Heart left ventricle (tissue), 13 donors: Measurements from ENCODE around the gene SNAP29.

Experiments
- POLR2A ChIP-seq, 2 donors: fragments of 450-650 bp; IDR thresholded peaks; one replicate each; pipeline ENCODE4 v1.6.1; 2017; ENCODE audit warnings: antibody characterized with exemption in 2 of 2, mild to moderate bottlenecking in 2 of 2, moderate library complexity in 2 of 2
- TF ChIP-seq, protein P1 (sequence below), 12 donors: fragments of 200-600 bp; sonication (generic) in 4 of 12; IDR thresholded peaks; one replicate each; pipeline versions ENCODE4 v1.5.0 to v1.8.0; 2018 to 2022; ENCODE audit warnings: antibody characterized with exemption in 12 of 12, mild to moderate bottlenecking in 5 of 12
- donor health status: ischemic (EF 13 %, LVEDD 7.1; RV severe dilation, severe dysfunction).
- donor health status: DM: no; HTN: yes; CAD: no.
- donor health status: DM: no; HTN: no; CAD: no.
- donor health status: ischemic (EF 25% LVEDD 6.9; RV normal size, moderate dysfunction).
- donor health status: ischemic (EF 25% LVEDD 5.7; RV mildly dilated, moderate dysfunction).
- donor health status: ischemic (EF 35%, LVEDD 5.7; RV mildly dilated, moderate dysfunction).
- donor health status: nonischemic (EF 11% LVEDD 7.7; RV severe dilation, severe dysfunction).
- donor health status: DM: yes; HTN: yes; CAD: no.
- donor health status: PGD.
- donor health status: ischemic (EF 29% LVEDD 5.4; RV normal size, mild dysfunction).
- donor health status: nonischemic (EF 23%, LVEDD 6.1; RV moderate dilation, normal function).

DNA sequence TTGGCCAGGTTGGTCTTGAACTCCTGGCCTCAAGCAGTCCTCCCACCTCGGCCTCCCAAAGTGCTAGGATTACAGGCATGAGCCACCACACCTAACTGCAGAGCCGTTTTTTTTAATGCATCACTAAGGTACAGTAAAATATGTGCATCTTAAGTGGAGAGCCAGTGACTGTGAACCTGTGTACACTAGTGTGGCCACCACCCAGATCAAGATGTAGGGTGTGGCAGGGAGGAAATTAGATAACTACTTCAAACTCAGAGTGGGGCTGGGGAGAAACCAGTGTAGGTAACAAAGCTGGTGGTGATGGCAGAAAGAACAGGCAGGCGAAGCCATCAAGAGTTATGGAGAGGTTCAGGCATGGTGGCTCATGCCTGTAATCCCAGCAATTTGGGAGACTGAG is 14.4 kb downstream of the SNAP29 start:
- TF ChIP-seq, protein P1, sequence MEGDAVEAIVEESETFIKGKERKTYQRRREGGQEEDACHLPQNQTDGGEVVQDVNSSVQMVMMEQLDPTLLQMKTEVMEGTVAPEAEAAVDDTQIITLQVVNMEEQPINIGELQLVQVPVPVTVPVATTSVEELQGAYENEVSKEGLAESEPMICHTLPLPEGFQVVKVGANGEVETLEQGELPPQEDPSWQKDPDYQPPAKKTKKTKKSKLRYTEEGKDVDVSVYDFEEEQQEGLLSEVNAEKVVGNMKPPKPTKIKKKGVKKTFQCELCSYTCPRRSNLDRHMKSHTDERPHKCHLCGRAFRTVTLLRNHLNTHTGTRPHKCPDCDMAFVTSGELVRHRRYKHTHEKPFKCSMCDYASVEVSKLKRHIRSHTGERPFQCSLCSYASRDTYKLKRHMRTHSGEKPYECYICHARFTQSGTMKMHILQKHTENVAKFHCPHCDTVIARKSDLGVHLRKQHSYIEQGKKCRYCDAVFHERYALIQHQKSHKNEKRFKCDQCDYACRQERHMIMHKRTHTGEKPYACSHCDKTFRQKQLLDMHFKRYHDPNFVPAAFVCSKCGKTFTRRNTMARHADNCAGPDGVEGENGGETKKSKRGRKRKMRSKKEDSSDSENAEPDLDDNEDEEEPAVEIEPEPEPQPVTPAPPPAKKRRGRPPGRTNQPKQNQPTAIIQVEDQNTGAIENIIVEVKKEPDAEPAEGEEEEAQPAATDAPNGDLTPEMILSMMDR (IDR thresholded peaks at IDR 0.05): no peak
- no peak for TF ChIP-seq POLR2A (IDR thresholded peaks at IDR 0.05)
